ENCODE measurements around the gene TRIL. TPM values are rescaled to one million over a fixed set of nuclear protein-coding genes. Genes with fewer than 3 reads are reported as not detected.

TRIL gene
- total RNA-seq, 1 experiment from 2014 or later, result 9.5 TPM

DNA sequence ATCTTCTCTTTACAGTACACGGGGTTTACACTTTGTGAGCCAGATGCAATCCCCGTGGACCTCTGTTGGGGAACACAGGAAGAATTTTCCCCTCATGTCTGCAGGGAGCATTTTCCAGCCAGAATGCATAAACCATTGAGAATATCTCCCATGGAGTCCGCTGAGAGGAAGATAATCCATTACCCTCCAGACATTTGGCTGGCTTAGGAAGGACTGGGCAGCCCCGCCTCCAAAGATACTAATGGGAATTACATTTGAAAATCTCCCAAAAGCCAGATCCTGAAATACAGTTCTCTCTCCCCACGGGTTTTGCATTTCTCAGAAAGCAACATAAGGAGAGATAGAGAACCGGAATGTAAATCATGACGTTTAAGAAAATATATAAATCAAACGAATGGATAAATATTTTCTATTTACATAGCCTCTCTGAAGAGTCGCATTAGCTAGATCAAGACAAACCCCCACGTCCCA, 53.5 kb downstream of the TRIL start:
- peak overlapping the region; percentile 28 for H3K27ac ChIP-seq
- H3K4me3 ChIP-seq, result peak overlapping the region; percentile 18

DNA sequence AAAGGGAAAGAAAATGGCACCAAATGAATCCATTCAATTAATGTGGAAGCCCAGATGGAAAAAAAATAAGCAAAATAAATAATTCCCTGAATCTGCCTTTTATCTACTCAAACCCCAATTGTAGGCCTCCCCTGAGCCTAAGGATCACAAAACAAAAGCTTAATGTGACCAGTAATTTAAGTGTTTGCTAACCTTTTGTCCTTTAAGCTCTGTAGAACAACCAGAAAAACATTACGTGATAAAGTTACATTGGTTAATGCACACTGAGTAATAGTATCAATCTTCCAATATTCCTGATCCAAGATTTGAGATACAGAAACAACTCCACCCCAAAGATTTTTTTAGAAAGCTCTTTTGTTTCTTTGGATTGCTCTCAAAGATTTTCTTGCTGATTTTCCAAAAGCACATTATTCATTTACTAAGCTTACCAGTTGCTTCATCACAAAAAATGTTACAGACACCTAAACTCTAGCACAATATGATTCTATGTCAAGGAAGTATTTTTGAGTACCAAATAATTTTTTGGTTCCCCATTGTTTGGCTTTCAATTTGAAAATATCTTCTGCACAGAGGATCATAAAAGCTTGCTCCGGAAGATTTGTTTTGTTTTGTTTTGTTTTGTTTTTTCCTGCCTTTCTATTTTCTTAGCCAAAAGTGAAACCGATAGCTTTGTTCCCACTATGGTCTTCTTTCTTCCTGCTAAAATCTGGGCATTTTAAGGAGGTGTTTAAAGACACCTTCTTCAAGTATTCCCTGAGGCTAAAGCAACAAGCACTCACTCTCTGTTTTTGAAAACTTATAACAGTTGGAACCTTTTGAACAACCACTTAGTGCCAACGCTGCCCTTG, 54.2 kb downstream of the TRIL start:
- Histone ChIP-seq H3K27me3 (no peaks in the 10 kb centered on the region), H3K4me3 (peak overlapping the region; percentile 18), H3K9me3 (replicated peaks) (no peaks in the 10 kb centered on the region; the same call in 1 of the 2 replicates), H3K4me1 (peaks cover 49% of the 10 kb centered on the region), H3K36me3 (no peaks in the 10 kb centered on the region), H3K27ac (peak overlapping the region; percentile 28)
- no peak for DNase-seq

More for the DNA sequence above, 53.5 kb downstream of the TRIL start:
- Histone ChIP-seq H3K36me3 (no peaks in the 10 kb centered on the region), H3K27me3 (no peaks in the 10 kb centered on the region), H3K9me3 (replicated peaks) (no peaks in the 10 kb centered on the region; the same call in 1 of the 2 replicates), H3K4me1 (peaks cover 46% of the 10 kb centered on the region)
- peak; percentile 70 to 86 for DNase-seq

Other genes starting within 250 kb of the TRIL start
- 7.1 and 8.3 TPM in 2 replicates for gene CPVL, start 188.2 kb upstream of the TRIL start, total RNA-seq (2014; rRNA removed; shearing (Covaris generic))
- gene CHN2, start 236.4 kb upstream of the TRIL start, total RNA-seq (2014; rRNA removed; shearing (Covaris generic)), result 3.5 and 4.7 TPM in 2 replicates

Measured in SJCRH30 (cell line).